Measurements from ENCODE around the gene CSN2. TPM values are rescaled to one million over a fixed set of nuclear protein-coding genes. Genes with fewer than 3 reads are reported as not detected.

The CSN2 gene
- total RNA-seq, 1 donor, result not detected

- DNase-seq (ENCODE audit: insufficient read length, low spot score, missing footprints), result no peak
Observed at GRCh38 chr4:69910016-69910782, 55.3 kb downstream of the CSN2 start.

GRCh38 chr4:69909195-69909594, 56.3 kb downstream of the CSN2 start:
- no peaks in the 10 kb centered on the region for H3K9me3 ChIP-seq (ENCODE audit: low read depth, low read length)
- no peak overlapping the region for H3K4me3 ChIP-seq (ENCODE audit: insufficient read depth, low read length)

More at GRCh38 chr4:69910016-69910782, 55.3 kb downstream of the CSN2 start:
- no peaks in the 10 kb centered on the region for H3K79me2 ChIP-seq (ENCODE audit: insufficient read depth, low read length)
- no peak overlapping the region for H3K4me2 ChIP-seq (ENCODE audit: insufficient read depth, low read length)
- no peaks in the 10 kb centered on the region for H3K36me3 ChIP-seq (ENCODE audit: insufficient read depth, low read length)
- H3K27me3 ChIP-seq (ENCODE audit: insufficient read depth, low read length), result no peaks in the 10 kb centered on the region
- H2AFZ ChIP-seq (ENCODE audit: low read length), result no peak overlapping the region
- no peaks in the 10 kb centered on the region for H4K20me1 ChIP-seq (ENCODE audit: insufficient read depth, low read length)
- no peak overlapping the region for H3K4me3 ChIP-seq (ENCODE audit: insufficient read depth, low read length)
- no peaks in the 10 kb centered on the region for H3K4me1 ChIP-seq (ENCODE audit: insufficient read depth, low read length)
- TF ChIP-seq CTCF (IDR thresholded peaks at IDR 0.05; ENCODE audit: extremely low read depth, low read depth, low read length), result no peak
- no peaks in the 10 kb centered on the region for H3K9me3 ChIP-seq (ENCODE audit: low read depth, low read length)
- H3K27ac ChIP-seq (ENCODE audit: low read depth, low read length), result no peak overlapping the region

DNA sequence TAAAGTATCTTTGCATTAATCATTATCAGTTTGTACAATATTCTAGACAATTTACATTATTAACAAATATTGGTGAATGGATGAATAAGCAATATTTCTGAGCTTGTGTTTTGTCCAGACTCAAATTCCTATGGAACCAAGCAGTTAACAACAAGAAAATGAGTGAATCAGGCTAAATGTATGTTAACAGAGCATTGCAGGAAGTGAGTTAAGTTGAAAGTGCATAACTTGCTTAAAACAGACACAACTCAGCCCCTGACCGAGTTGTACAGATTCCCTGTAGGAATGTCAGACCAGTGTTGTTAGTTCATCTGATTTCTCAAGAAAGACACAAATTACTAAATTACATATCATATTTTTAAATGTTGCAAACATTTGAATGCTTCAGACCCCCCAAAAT, 58.4 kb downstream of the CSN2 start:
- Histone ChIP-seq H4K20me1 (ENCODE audit: insufficient read depth, low read length) (no peaks in the 10 kb centered on the region), H3K4me3 (ENCODE audit: insufficient read depth, low read length) (no peak overlapping the region), H2AFZ (ENCODE audit: low read length) (no peak overlapping the region), H3K9me3 (ENCODE audit: low read depth, low read length) (no peaks in the 10 kb centered on the region), H3K4me1 (ENCODE audit: insufficient read depth, low read length) (no peaks in the 10 kb centered on the region), H3K4me2 (ENCODE audit: insufficient read depth, low read length) (no peak overlapping the region), H3K36me3 (ENCODE audit: insufficient read depth, low read length) (no peaks in the 10 kb centered on the region), H3K27me3 (ENCODE audit: insufficient read depth, low read length) (no peaks in the 10 kb centered on the region), H3K27ac (ENCODE audit: low read depth, low read length) (no peak overlapping the region), H3K79me2 (ENCODE audit: insufficient read depth, low read length) (no peaks in the 10 kb centered on the region)
- TF ChIP-seq CTCF (IDR thresholded peaks at IDR 0.05; ENCODE audit: extremely low read depth, low read depth, low read length), result no peak
- DNase-seq (ENCODE audit: insufficient read length, low spot score, missing footprints), result no peak

More at GRCh38 chr4:69909195-69909594, 56.3 kb downstream of the CSN2 start:
- DNase-seq (ENCODE audit: insufficient read length, low spot score, missing footprints), result no peak
- H3K27me3 ChIP-seq (ENCODE audit: insufficient read depth, low read length), result no peaks in the 10 kb centered on the region
- no peaks in the 10 kb centered on the region for H3K79me2 ChIP-seq (ENCODE audit: insufficient read depth, low read length)
- H3K4me1 ChIP-seq (ENCODE audit: insufficient read depth, low read length), result no peaks in the 10 kb centered on the region
- no peaks in the 10 kb centered on the region for H4K20me1 ChIP-seq (ENCODE audit: insufficient read depth, low read length)
- no peak overlapping the region for H3K4me2 ChIP-seq (ENCODE audit: insufficient read depth, low read length)
- no peak for TF ChIP-seq CTCF (IDR thresholded peaks at IDR 0.05; ENCODE audit: extremely low read depth, low read depth, low read length)
- H3K27ac ChIP-seq (ENCODE audit: low read depth, low read length), result no peak overlapping the region
- no peak overlapping the region for H2AFZ ChIP-seq (ENCODE audit: low read length)
- no peaks in the 10 kb centered on the region for H3K36me3 ChIP-seq (ENCODE audit: insufficient read depth, low read length)

Other genes starting within 250 kb of the CSN2 start
- gene SULT1B1, start 205.1 kb downstream of the CSN2 start, total RNA-seq, result not detected in 2 replicates
- gene SULT1E1, start 105.6 kb downstream of the CSN2 start, total RNA-seq, result not detected in 2 replicates
- gene CSN1S1, start 34.7 kb downstream of the CSN2 start, total RNA-seq, result not detected in 2 replicates
- gene STATH, start 30.2 kb upstream of the CSN2 start, total RNA-seq, result not detected in 2 replicates
- gene HTN3, start 62.7 kb upstream of the CSN2 start, total RNA-seq, result not detected in 2 replicates
- not detected in 2 replicates for gene HTN1, start 84.7 kb upstream of the CSN2 start, total RNA-seq
- not detected in 2 replicates for gene PRR27, start 188.5 kb upstream of the CSN2 start, total RNA-seq
- not detected in 2 replicates for gene ODAM, start 230.0 kb upstream of the CSN2 start, total RNA-seq